Epithelial cell of proximal tubule (primary cell): ENCODE measurements around the gene EEF1AKMT4. TPM values are rescaled to one million over a fixed set of nuclear protein-coding genes. Genes with fewer than 3 reads are reported as not detected.

Experiments
- DNase-seq: peaks from one replicate; pipeline ENCODE4 v3.0.0-alpha.2; 2011; ENCODE audit warnings: low read depth
- H3K4me3 ChIP-seq: 2 replicates; pipeline ENCODE4 v1.5.1; 2011; ENCODE audit warnings: low read depth, mild to moderate bottlenecking, low read length
- total RNA-seq: library from RNA; depleted of rRNA; stranded (reverse); fragments of >200 nt; gene quantifications from 2 replicates; pipeline ENCODE4 v1.2.3, GENCODE V29; 2015
- TF ChIP-seq, protein P1 (sequence below): conservative IDR thresholded peaks from 2 replicates; pipeline ENCODE4 v1.5.1; 2012; ENCODE audit warnings: low read depth, mild to moderate bottlenecking, low read length

EEF1AKMT4 gene
- total RNA-seq, 1 donor from 2014 or later = 6.2 TPM

DNA sequence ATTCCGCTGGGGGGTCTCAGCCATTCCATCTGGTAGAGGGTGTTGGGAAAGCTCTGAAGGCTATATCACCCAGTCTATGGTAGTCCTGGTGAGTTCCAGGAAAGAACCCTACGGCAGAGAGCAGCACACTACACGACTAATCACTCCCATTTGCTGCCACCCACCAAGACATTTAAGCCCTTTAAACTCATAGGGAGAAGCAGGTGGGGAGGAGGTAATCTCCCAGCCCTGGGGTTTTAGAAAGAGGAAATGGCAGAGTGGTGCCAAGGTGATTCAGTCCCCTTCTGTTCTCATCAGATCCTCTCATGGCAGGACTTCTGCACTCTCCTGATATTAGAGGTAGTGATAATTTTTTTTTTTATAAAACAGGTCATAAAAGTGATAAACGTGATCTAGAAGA is 30.7 kb upstream of the EEF1AKMT4 start:
- DNase-seq = no peak
- no peak overlapping the region for H3K4me3 ChIP-seq
- TF ChIP-seq, protein P1, sequence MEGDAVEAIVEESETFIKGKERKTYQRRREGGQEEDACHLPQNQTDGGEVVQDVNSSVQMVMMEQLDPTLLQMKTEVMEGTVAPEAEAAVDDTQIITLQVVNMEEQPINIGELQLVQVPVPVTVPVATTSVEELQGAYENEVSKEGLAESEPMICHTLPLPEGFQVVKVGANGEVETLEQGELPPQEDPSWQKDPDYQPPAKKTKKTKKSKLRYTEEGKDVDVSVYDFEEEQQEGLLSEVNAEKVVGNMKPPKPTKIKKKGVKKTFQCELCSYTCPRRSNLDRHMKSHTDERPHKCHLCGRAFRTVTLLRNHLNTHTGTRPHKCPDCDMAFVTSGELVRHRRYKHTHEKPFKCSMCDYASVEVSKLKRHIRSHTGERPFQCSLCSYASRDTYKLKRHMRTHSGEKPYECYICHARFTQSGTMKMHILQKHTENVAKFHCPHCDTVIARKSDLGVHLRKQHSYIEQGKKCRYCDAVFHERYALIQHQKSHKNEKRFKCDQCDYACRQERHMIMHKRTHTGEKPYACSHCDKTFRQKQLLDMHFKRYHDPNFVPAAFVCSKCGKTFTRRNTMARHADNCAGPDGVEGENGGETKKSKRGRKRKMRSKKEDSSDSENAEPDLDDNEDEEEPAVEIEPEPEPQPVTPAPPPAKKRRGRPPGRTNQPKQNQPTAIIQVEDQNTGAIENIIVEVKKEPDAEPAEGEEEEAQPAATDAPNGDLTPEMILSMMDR = no peak

DNA sequence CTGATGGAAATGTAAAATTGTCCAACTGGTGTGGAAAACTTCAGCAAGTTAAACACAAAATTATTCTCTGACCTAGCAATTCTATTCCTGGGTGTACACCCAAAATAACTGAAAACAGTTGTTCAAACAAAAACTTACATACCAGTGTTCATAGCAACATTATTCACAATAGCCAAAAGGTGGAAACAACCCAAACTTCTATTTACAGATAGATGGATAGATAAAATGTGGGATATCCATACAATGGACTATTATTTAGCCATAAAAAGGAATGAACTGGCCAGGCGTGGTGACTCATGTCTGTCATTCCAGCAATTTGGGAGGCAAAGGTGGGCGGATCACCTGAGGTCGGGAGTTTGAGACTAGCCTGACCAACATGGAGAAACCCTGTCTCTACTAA is 27.0 kb upstream of the EEF1AKMT4 start:
- no peak for DNase-seq
- TF ChIP-seq, protein P1 = no peak
- H3K4me3 ChIP-seq = no peak overlapping the region

DNA sequence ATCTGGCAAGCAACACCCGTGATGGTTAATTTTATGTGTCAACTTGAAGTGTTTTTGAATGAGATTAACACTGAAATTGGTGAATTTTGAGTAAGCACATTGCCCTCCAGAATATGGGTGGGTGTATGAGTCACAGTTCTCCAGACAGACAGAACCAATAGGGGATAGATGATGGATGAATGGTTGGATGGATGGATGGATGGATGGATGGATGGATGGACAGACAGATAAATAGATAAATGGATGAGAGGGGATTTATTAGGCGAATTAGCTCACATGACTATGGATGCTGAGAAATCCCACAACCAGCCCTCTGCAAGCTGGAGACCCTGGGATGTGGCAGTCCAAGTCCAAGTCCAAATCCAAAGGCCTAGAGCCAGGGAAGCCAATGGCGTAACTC is 25.5 kb upstream of the EEF1AKMT4 start:
- TF ChIP-seq, protein P1 = no peak
- no peak for DNase-seq
- no peak overlapping the region for H3K4me3 ChIP-seq

DNA sequence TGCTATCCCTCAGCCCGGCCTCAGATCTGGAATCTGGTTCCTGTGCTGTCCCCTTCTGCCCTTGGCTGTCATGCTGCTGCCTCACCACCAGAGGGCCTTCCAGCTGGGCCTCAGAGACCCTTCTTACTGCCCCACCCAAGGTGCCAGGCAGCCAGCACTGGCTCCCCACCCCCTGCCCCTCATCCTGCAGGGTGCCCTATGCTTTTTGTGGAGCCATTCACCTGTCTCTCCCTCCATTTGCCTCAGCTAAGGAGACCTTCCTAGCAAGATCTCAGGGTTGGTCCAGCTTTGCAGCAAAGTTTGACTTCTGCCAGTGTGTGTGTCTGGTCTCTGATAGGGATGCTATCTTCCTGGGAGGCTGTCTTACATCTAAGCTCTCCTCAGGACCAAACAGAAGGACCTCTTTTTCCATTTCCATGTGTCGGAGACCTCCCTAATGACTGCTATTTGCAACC is 22.0 kb upstream of the EEF1AKMT4 start:
- no peak for DNase-seq
- TF ChIP-seq, protein P1 = peak; percentile 78
- no peak overlapping the region for H3K4me3 ChIP-seq

DNA sequence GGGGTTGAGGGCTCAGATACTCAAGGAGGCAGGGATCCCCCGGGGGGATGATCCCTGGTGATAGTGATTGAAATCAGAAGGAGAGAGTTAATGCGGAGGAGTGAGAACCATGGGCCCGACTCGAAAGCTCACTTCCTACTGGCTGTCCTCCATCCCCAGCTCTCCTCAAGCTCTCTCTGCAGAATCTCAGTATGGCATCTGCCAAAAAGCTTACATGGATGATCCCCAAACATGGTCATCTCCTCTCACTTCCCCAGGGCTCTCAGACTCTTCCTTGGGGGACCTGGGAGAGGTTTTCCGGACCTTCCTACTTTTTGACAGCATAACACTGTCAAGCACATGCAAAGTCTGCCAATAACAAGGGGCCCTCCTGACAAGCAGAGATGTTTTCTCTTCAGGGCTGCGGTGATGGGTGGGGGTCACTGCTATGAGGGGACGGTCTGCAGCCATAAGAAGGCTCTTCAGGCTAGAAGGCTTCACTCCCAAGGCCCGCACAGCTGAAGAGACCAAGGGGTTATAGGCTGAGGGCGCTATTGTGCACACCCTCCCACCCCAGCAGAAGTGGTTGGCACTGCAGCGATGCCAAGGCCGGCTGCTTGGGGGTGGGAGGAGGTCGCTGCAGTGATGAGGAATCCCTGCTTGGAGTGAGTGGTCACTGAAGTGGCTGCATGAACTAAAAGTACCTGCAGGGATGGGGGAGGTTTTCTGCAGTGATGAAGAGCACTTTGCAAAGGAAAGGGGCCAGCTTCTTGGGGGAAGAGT is 20.9 kb upstream of the EEF1AKMT4 start:
- DNase-seq = no peak
- H3K4me3 ChIP-seq = no peak overlapping the region

DNA sequence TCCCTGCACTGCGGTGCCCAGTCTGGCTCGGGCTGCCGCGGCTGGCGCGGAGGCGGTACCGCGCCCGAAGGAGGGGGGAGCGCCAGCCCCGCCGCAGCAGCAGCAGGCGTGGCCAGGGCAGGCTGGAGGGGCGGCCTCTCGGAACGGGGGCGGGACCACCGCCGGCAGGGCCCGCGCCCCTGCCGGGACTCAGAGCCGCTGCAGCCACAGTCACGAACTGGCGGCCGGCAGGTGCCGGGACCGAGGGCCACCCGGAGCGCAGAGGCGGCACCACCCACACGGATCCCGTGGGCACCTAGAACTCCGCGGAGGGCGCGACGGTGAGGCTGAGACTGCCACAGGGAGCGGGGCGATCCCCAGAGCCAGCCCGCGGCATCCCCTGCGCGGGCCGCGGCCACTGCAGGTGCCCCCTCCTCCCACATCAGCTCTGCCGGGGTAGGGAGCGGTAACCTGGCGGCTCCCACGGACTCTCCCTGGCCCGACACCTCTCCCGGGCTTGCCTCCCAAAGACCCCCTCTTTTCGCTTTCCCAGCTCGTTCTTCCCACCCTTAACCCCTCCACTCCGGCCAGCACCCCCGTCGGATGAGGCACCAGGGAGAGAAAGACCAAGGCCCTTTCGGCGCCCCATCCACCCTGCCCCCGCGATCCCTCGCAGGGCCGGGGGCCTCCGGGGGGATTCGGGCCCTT is 19.9 kb upstream of the EEF1AKMT4 start, which contains the start of gene VWA5B2:
Gene VWA5B2 (plus strand): TSS at position 192 of the 687 bp plus-strand sequence. CDS start 944 bp downstream, outside the sequence.
- TF ChIP-seq, protein P1 = no peak
- peak within 1 kb of the TSS; percentile 43 for H3K4me3 ChIP-seq
- no peak for DNase-seq

More for the DNA sequence above, 20.9 kb upstream of the EEF1AKMT4 start:
- TF ChIP-seq, protein P1 = no peak
